ENCODE measurements around the gene ARRDC1. TPM values are rescaled to one million over a fixed set of nuclear protein-coding genes. Genes with fewer than 3 reads are reported as not detected.
A peak's percentile ranks its signal among the peaks of the same experiment; 100 is the strongest.

The ARRDC1 gene
- total and polyA plus RNA-seq, 2 donors from 2014 or later = 42.3 to 88.9 TPM

- no peak overlapping the region for H3K27ac ChIP-seq (ENCODE audit: low read depth in 2 of 2, low read length in 2 of 2)
- no peak for FAIRE-seq
- no peaks in the 10 kb centered on the region for H3K9me3 ChIP-seq (ENCODE audit: control insufficient read depth in 2 of 3, insufficient read depth in 1 of 3, low read length in 3 of 3)
- no peak overlapping the region for H3K9ac ChIP-seq (ENCODE audit: low read length in 3 of 3)
- H3K36me3 ChIP-seq (ENCODE audit: control insufficient read depth in 2 of 3, insufficient read depth in 3 of 3, low read length in 3 of 3) = peaks cover 0 to 26% (median 3%) of the 10 kb centered on the region in 3 donors
- no peak overlapping the region for H3K4me3 ChIP-seq (ENCODE audit: low read length in 3 of 3)
- no peak for DNase-seq
- intact Hi-C loops (cut with DNase I) = no loop called here
- no peaks in the 10 kb centered on the region for H3K27me3 ChIP-seq (ENCODE audit: control insufficient read depth, insufficient read depth, low read length)
- no peak for TF ChIP-seq CTCF (IDR thresholded peaks at IDR 0.05; ENCODE audit: borderline replicate concordance, extremely low read depth, insufficient read depth)
- H3K4me1 ChIP-seq (ENCODE audit: control insufficient read depth in 2 of 3, insufficient read depth in 2 of 3, low read depth in 1 of 3, low read length in 3 of 3) = peaks cover 0 to 10% (median 4%) of the 10 kb centered on the region in 3 donors
Observed at GRCh38 chr9:137586854-137587253, 18.6 kb upstream of the ARRDC1 start.

DNA sequence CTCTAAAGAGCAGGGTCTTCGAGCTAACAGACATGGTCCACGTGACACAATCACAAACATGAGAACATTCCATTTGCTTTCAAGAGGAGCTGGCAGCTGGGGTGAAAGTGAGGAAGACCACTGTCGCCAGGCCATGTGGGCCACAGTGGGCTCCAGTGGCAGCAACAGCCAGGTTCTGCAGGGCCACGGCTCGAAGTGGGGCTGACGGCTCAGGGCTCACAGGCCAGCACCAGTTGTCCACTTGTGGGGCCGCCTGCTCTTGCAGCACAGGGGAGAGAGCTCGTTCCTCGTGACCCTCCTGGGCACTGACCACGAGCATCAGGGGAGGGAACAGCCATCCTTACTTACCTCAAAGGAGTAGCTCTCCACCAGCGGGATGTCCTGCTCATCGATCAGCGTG lies 17.2 kb upstream of the ARRDC1 start:
- Histone ChIP-seq H3K9ac (ENCODE audit: low read length in 3 of 3) (no peak overlapping the region), H3K4me3 (ENCODE audit: low read length in 3 of 3) (no peak overlapping the region), H3K27ac (ENCODE audit: low read depth in 2 of 2, low read length in 2 of 2) (no peak overlapping the region), H3K27me3 (ENCODE audit: control insufficient read depth, insufficient read depth, low read length) (no peaks in the 10 kb centered on the region), H3K36me3 (ENCODE audit: control insufficient read depth in 2 of 3, insufficient read depth in 3 of 3, low read length in 3 of 3) (peaks cover 0 to 18% (median 0%) of the 10 kb centered on the region in 3 donors), H3K4me1 (ENCODE audit: control insufficient read depth in 2 of 3, insufficient read depth in 2 of 3, low read depth in 1 of 3, low read length in 3 of 3) (peaks cover 0 to 10% (median 4%) of the 10 kb centered on the region in 3 donors), H3K9me3 (ENCODE audit: control insufficient read depth in 2 of 3, insufficient read depth in 1 of 3, low read length in 3 of 3) (no peaks in the 10 kb centered on the region)
- intact Hi-C loops (cut with DNase I) = no loop called here
- no peak for TF ChIP-seq CTCF (IDR thresholded peaks at IDR 0.05; ENCODE audit: borderline replicate concordance, extremely low read depth, insufficient read depth)
- DNase-seq (no peak), FAIRE-seq (no peak)

DNA sequence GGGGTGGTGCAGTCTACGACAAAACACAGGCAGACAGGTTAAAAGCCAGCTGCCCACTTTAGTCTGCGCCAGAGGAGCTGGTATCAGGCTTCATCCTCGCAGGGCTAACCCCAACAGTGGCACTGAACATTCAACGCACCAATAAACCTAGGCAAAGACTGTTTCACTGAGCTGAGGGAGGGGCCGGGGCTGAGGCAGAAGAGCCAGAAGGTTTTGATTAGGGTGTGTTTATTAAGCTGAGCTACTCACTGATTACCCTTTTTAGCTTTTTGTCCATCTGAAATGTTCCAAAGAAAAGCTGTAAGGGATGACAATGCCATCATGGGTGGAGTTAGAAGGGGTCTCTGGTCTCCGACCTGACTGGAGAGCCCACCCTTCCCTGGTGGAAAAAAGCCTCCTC lies 16.6 kb upstream of the ARRDC1 start:
- intact Hi-C loops (cut with DNase I) = no loop called here
- Histone ChIP-seq H3K9me3 (ENCODE audit: control insufficient read depth in 2 of 3, insufficient read depth in 1 of 3, low read length in 3 of 3) (no peaks in the 10 kb centered on the region), H3K27ac (ENCODE audit: low read depth in 2 of 2, low read length in 2 of 2) (no peak overlapping the region), H3K36me3 (ENCODE audit: control insufficient read depth in 2 of 3, insufficient read depth in 3 of 3, low read length in 3 of 3) (peaks cover 0 to 18% (median 0%) of the 10 kb centered on the region in 3 donors), H3K27me3 (ENCODE audit: control insufficient read depth, insufficient read depth, low read length) (no peaks in the 10 kb centered on the region), H3K4me1 (ENCODE audit: control insufficient read depth in 2 of 3, insufficient read depth in 2 of 3, low read depth in 1 of 3, low read length in 3 of 3) (peaks cover 0 to 10% (median 4%) of the 10 kb centered on the region in 3 donors), H3K9ac (ENCODE audit: low read length in 3 of 3) (peak overlapping the region in 1 of 3 donors; percentile 67), H3K4me3 (ENCODE audit: low read length in 3 of 3) (peak overlapping the region in 1 of 3 donors; percentile 67)
- DNase-seq (no peak), FAIRE-seq (no peak)
- TF ChIP-seq CTCF (IDR thresholded peaks at IDR 0.05; ENCODE audit: borderline replicate concordance, extremely low read depth, insufficient read depth) = no peak
